Esophagus muscularis mucosa (tissue), 3 donors: ENCODE results near the gene VAPA.
"Not testable (repeated sequence)": the region's sequence is repeated elsewhere in the genome, so short reads cannot be mapped to it uniquely, and the experiment has no call there.

Experiments used
- CTCF ChIP-seq, 3 experiments: fragments of 200-600 bp in 2 of 3; fragments of 450-650 bp in 1 of 3; sonication (generic) in 2 of 3; IDR thresholded peaks; one replicate each; pipeline ENCODE4 v1.5.1; 2017 to 2019; ENCODE audit warnings: antibody characterized with exemption in 3 of 3, mild to moderate bottlenecking in 2 of 3, moderate library complexity in 1 of 3
- POLR2AphosphoS5 ChIP-seq, 2 donors: sonication (generic); formaldehyde crosslinking; IDR thresholded peaks; one replicate each; pipeline ENCODE4 v1.6.1; 2017; ENCODE audit warnings: antibody characterized with exemption in 2 of 2

- not testable (repeated sequence) for TF ChIP-seq POLR2AphosphoS5, CTCF (IDR thresholded peaks at IDR 0.05)
Observed at GRCh38 chr18:9897787-9898291, 16.0 kb upstream of the VAPA start.
